GM23338 (cell line): ENCODE results near the gene RSU1.
A peak's percentile ranks its signal among the peaks of the same experiment; 100 is the strongest.

Experiments used
- CREB1 ChIP-seq: fragments of 250-450 bp; sonication (Bioruptor Pico); IDR thresholded peaks from 2 replicates; pipeline ENCODE4 v1.5.0; 2020; ENCODE audit warnings: low read depth, mild to moderate bottlenecking, moderate library complexity
- CTCF ChIP-seq, 2 experiments: fragments of 200-600 bp in 1 of 2; sonication (generic) in 1 of 2; conservative IDR thresholded peaks; 2 replicates each; pipeline versions ENCODE4 v1.5.1 to v1.6.1; 2016 to 2017; ENCODE audit warnings: antibody characterized with exemption in 2 of 2, low read depth in 2 of 2, mild to moderate bottlenecking in 2 of 2, moderate library complexity in 1 of 2
- EZH2 ChIP-seq: fragments of 200-600 bp; sonication (generic); IDR thresholded peaks from one replicate; pipeline ENCODE4 v1.8.0; 2017; ENCODE audit warnings: antibody characterized with exemption, mild to moderate bottlenecking, low read depth; ENCODE audit not compliant: unreplicated experiment
- EZH2phosphoT487 ChIP-seq: fragments of 200-600 bp; sonication (generic); IDR thresholded peaks from one replicate; pipeline ENCODE4 v1.8.1; 2018; ENCODE audit warnings: antibody characterized with exemption; ENCODE audit not compliant: unreplicated experiment
- JUNB ChIP-seq: IDR thresholded peaks from one replicate; pipeline ENCODE4 v1.6.1; 2016; ENCODE audit warnings: antibody characterized with exemption; ENCODE audit not compliant: unreplicated experiment
- NANOG ChIP-seq: IDR thresholded peaks from 2 replicates; pipeline ENCODE4 v1.6.1; 2016; ENCODE audit warnings: antibody characterized with exemption, borderline replicate concordance
- POLR2AphosphoS5 ChIP-seq: IDR thresholded peaks from 2 replicates; pipeline ENCODE4 v1.6.1; 2016; ENCODE audit warnings: antibody characterized with exemption, low read depth
- REST ChIP-seq: IDR thresholded peaks from one replicate; pipeline ENCODE4 v1.6.1; 2018; ENCODE audit warnings: antibody characterized with exemption; ENCODE audit not compliant: unreplicated experiment
- ZNF114 ChIP-seq: fragments of 250-450 bp; sonication (Bioruptor Pico); IDR thresholded peaks from 2 replicates; pipeline ENCODE4 v1.5.0; 2020; ENCODE audit warnings: mild to moderate bottlenecking, moderate library complexity
- ZNF331 ChIP-seq: fragments of 250-450 bp; sonication (Bioruptor Pico); IDR thresholded peaks from 2 replicates; pipeline ENCODE4 v1.5.0; 2020; ENCODE audit warnings: low read depth, mild to moderate bottlenecking, moderate library complexity
- TF ChIP-seq, protein P1 (sequence below): IDR thresholded peaks from 2 replicates; pipeline ENCODE4 v1.6.1; 2016; ENCODE audit warnings: antibody characterized with exemption
- TF ChIP-seq, protein P2 (sequence below): fragments of 250-450 bp; sonication (Bioruptor Pico); IDR thresholded peaks from 2 replicates; pipeline ENCODE4 v1.5.0; 2020; ENCODE audit warnings: mild to moderate bottlenecking, moderate library complexity

DNA sequence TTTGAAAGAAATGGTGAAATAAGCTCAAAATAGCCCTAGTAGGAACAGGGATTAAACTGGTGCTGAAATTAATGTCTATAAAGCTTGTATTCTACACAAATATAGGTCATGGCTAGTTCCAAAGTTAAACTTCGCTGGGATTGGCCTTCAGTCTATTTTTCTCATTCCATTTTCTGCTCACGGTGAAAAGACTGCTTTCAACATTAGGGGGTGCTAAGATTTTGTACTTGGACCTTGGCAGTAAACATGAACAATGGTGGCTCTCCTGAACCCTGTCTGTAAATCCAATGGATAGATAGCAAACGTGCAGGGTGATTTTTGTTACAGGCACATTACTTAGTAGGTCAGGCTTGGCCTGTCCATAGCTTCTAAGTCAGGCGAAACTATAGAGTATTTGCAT, 36.0 kb upstream of the RSU1 start:
- peak; percentile 46 to 69 for TF ChIP-seq CTCF (conservative IDR thresholded peaks at IDR 0.05; ENCODE audit: low read depth in 2 of 2)
- no peak for TF ChIP-seq POLR2AphosphoS5
- no peak for TF ChIP-seq EZH2
- TF ChIP-seq CREB1, result no peak
- TF ChIP-seq, protein P1, sequence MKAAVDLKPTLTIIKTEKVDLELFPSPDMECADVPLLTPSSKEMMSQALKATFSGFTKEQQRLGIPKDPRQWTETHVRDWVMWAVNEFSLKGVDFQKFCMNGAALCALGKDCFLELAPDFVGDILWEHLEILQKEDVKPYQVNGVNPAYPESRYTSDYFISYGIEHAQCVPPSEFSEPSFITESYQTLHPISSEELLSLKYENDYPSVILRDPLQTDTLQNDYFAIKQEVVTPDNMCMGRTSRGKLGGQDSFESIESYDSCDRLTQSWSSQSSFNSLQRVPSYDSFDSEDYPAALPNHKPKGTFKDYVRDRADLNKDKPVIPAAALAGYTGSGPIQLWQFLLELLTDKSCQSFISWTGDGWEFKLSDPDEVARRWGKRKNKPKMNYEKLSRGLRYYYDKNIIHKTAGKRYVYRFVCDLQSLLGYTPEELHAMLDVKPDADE, result no peak
- no peak for TF ChIP-seq REST
- TF ChIP-seq EZH2phosphoT487, result no peak
- no peak for TF ChIP-seq JUNB
- no peak for TF ChIP-seq NANOG
- TF ChIP-seq, protein P2, sequence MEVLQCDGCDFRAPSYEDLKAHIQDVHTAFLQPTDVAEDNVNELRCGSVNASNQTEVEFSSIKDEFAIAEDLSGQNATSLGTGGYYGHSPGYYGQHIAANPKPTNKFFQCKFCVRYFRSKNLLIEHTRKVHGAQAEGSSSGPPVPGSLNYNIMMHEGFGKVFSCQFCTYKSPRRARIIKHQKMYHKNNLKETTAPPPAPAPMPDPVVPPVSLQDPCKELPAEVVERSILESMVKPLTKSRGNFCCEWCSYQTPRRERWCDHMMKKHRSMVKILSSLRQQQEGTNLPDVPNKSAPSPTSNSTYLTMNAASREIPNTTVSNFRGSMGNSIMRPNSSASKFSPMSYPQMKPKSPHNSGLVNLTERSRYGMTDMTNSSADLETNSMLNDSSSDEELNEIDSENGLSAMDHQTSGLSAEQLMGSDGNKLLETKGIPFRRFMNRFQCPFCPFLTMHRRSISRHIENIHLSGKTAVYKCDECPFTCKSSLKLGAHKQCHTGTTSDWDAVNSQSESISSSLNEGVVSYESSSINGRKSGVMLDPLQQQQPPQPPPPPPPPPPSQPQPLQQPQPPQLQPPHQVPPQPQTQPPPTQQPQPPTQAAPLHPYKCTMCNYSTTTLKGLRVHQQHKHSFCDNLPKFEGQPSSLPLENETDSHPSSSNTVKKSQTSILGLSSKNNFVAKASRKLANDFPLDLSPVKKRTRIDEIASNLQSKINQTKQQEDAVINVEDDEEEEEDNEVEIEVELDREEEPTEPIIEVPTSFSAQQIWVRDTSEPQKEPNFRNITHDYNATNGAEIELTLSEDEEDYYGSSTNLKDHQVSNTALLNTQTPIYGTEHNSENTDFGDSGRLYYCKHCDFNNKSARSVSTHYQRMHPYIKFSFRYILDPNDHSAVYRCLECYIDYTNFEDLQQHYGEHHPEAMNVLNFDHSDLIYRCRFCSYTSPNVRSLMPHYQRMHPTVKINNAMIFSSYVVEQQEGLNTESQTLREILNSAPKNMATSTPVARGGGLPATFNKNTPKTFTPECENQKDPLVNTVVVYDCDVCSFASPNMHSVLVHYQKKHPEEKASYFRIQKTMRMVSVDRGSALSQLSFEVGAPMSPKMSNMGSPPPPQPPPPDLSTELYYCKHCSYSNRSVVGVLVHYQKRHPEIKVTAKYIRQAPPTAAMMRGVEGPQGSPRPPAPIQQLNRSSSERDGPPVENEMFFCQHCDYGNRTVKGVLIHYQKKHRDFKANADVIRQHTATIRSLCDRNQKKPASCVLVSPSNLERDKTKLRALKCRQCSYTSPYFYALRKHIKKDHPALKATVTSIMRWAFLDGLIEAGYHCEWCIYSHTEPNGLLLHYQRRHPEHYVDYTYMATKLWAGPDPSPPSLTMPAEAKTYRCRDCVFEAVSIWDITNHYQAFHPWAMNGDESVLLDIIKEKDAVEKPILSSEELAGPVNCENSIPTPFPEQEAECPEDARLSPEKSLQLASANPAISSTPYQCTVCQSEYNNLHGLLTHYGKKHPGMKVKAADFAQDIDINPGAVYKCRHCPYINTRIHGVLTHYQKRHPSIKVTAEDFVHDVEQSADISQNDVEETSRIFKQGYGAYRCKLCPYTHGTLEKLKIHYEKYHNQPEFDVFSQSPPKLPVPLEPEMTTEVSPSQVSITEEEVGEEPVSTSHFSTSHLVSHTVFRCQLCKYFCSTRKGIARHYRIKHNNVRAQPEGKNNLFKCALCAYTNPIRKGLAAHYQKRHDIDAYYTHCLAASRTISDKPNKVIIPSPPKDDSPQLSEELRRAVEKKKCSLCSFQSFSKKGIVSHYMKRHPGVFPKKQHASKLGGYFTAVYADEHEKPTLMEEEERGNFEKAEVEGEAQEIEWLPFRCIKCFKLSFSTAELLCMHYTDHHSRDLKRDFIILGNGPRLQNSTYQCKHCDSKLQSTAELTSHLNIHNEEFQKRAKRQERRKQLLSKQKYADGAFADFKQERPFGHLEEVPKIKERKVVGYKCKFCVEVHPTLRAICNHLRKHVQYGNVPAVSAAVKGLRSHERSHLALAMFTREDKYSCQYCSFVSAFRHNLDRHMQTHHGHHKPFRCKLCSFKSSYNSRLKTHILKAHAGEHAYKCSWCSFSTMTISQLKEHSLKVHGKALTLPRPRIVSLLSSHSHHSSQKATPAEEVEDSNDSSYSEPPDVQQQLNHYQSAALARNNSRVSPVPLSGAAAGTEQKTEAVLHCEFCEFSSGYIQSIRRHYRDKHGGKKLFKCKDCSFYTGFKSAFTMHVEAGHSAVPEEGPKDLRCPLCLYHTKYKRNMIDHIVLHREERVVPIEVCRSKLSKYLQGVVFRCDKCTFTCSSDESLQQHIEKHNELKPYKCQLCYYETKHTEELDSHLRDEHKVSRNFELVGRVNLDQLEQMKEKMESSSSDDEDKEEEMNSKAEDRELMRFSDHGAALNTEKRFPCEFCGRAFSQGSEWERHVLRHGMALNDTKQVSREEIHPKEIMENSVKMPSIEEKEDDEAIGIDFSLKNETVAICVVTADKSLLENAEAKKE (CRISPR knock-in tag), result no peak
- no peak for TF ChIP-seq ZNF331 (CRISPR knock-in tag)
- no peak for TF ChIP-seq ZNF114 (CRISPR knock-in tag)
